GM12878 (cell line): ENCODE data around the gene MCM5.

Source experiments
- CHD1 ChIP-seq: IDR thresholded peaks from 2 replicates; pipeline ENCODE4 v1.6.1; 2012; ENCODE audit warnings: low read depth, low read length, improper control_type of control experiment
- EP300 ChIP-seq, 2 experiments: fragments of 150-350 bp in 1 of 2; IDR thresholded peaks; 2 replicates each; pipeline ENCODE4 v1.6.1; 2011 to 2012; ENCODE audit warnings: low read depth in 2 of 2, low read length in 2 of 2, borderline replicate concordance in 1 of 2, improper control_type of control experiment in 1 of 2, inconsistent platforms in 1 of 2; ENCODE audit not compliant: control insufficient read depth in 1 of 2
- FOXK2 ChIP-seq: fragments of 450-650 bp; IDR thresholded peaks from 2 replicates; pipeline ENCODE4 v1.6.1; 2017; ENCODE audit warnings: mild to moderate bottlenecking, moderate library complexity
- PAX8 ChIP-seq: fragments of 450-650 bp; IDR thresholded peaks from 2 replicates; pipeline ENCODE4 v1.6.1; 2017; ENCODE audit warnings: mild to moderate bottlenecking, moderate library complexity
- SMC3 ChIP-seq: IDR thresholded peaks from 2 replicates; pipeline ENCODE4 v1.6.1; 2011; ENCODE audit warnings: low read length, improper control_type of control experiment, borderline replicate concordance
- TAF1 ChIP-seq: IDR thresholded peaks from 2 replicates; pipeline ENCODE4 v1.6.1; 2011; ENCODE audit warnings: mild to moderate bottlenecking, low read depth, low read length, borderline replicate concordance
- TF ChIP-seq, protein P1 (sequence below): IDR thresholded peaks from 2 replicates; pipeline ENCODE4 v1.6.1; 2012; ENCODE audit warnings: low read depth, low read length, improper control_type of control experiment

DNA sequence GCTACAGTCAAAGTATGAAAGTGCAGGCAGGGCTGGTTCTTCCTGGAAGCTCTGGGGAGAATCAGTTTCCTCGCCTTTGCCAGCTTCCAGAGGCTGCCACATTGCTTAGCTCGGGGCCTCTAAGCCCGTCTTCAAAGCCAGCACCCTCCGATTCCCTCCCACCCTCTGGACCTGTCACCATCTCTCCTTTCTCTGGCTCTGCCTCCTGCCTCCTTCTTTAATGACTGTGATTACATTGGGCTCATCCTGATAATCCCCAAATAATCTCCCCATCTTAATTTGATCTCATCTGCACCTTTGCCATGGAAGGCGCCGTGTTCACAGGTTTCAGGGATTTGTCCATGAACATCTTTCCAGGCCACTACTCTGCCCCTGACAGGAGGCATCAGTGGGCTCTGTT is 42.5 kb downstream of the MCM5 start:
- TF ChIP-seq EP300 (IDR thresholded peaks at IDR 0.05; ENCODE audit: borderline replicate concordance in 1 of 2, control insufficient read depth in 1 of 2, low read depth in 2 of 2, low read length in 2 of 2), result no peak
- TF ChIP-seq PAX8, result no peak
- TF ChIP-seq CHD1, result no peak
- TF ChIP-seq, protein P1, sequence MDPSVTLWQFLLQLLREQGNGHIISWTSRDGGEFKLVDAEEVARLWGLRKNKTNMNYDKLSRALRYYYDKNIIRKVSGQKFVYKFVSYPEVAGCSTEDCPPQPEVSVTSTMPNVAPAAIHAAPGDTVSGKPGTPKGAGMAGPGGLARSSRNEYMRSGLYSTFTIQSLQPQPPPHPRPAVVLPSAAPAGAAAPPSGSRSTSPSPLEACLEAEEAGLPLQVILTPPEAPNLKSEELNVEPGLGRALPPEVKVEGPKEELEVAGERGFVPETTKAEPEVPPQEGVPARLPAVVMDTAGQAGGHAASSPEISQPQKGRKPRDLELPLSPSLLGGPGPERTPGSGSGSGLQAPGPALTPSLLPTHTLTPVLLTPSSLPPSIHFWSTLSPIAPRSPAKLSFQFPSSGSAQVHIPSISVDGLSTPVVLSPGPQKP, result no peak
- no peak for TF ChIP-seq SMC3
- no peak for TF ChIP-seq TAF1
- TF ChIP-seq FOXK2, result no peak
